HG02571 (cell line): ENCODE data around the gene COL4A2.

ENCODE experiments used
- ATAC-seq: cut with Tn5 transposase; IDR thresholded peaks from one replicate; pipeline ENCODE4 v1.9.1; 2021; ENCODE audit warnings: mild to moderate bottlenecking, moderate library complexity; ENCODE audit not compliant: unreplicated experiment

Gene COL4A2

DNA sequence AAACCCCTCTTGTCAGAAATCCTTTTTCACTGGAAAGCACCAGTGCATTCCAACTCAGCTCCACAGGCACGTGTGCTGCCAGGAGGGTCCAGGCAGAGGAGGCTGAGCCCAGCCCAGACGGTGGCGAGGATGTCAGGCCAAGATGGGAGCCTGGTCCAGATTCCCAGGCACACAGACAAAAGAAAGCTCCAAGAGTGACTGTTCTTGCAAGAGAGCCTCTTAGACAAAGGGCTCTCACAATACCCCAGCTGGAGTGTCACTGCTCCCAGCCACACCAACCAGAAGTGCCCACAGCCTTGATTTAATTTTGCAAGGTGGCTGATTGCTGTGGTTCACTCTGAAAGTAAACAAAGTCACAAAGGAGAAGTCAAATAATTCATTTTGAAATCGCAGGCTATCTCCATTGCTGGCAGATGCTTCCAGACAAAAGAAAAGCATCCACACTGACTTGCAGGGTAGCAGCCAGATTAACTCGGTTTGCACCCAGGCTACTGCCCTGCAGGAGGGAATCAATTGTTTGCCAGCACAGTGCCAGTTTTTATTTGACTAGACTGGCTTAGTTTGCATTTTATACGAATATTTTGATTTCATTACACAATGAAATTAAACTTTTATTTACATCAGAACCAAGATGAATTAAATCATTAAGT lies 159.3 kb downstream of the COL4A2 start:
- no peak for ATAC-seq

DNA sequence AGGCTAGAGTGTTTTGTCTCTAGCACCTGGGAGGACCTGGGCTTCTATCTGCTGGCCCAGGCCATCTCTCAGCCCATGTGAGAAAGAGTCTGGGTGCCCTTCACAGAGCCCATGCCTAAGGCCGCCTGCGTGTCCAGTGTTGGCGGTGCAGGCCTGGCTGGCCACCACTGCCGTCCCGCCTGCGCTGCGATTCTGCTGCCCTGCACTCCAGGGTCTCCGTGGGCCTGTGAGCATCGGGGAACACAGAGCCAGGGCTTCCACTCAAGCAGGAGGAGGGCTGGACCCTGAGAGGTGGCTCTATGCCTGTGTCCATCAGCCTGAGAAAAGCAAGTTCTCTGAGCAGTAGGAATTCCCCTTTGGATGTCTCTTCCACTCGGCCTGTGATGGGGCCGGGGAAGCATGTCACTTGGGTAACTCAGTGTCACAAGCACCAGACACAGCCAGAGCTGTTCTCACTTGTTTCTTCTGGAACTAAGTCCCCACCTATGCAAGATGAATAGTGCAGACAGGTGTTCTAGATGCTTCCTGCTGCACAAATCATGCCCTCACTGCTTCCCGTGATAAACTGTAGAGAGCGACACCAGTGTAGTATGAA lies 160.5 kb downstream of the COL4A2 start:
- no peak for ATAC-seq

DNA sequence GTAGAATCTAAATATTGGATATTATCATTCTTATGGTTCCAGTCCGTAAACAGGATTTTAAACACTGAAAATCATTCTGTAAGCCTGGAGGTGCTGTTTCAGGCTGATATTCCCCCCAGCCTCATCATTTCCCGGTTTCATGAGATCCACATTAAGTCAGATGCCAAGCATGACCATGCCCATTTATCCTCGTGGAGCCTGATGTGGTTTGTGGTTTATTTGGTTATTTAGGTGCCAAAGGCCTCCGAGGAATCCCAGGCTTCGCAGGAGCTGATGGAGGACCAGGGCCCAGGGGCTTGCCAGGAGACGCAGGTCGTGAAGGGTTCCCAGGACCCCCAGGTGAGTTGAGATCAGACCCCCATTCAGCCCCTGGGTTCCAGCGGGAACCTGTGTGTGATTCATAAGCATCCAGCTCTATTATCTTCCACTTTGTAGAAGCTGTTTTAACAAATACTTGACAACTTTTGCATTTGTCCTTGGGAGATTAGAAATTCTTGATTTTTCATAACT lies 162.0 kb downstream of the COL4A2 start:
- no peak for ATAC-seq

DNA sequence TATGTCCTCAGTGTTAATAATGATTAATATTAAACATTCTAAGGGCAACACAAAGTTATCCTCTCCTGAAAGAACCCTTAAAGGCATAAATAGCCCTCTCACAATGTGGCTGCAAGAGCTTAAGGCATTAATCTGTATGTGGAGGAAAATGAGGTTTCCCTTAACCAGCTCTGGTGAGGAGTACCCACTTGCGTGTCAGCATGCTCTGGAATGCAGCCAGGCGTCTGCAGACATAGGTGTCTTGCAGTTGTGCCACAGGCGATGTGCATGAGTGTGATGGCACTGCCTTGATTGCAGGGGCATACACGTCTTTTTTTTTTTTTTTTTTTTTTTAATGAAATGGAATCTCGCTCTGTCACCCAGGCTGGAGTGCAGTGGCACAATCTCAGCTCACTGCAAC lies 162.5 kb downstream of the COL4A2 start:
- no peak for ATAC-seq

DNA sequence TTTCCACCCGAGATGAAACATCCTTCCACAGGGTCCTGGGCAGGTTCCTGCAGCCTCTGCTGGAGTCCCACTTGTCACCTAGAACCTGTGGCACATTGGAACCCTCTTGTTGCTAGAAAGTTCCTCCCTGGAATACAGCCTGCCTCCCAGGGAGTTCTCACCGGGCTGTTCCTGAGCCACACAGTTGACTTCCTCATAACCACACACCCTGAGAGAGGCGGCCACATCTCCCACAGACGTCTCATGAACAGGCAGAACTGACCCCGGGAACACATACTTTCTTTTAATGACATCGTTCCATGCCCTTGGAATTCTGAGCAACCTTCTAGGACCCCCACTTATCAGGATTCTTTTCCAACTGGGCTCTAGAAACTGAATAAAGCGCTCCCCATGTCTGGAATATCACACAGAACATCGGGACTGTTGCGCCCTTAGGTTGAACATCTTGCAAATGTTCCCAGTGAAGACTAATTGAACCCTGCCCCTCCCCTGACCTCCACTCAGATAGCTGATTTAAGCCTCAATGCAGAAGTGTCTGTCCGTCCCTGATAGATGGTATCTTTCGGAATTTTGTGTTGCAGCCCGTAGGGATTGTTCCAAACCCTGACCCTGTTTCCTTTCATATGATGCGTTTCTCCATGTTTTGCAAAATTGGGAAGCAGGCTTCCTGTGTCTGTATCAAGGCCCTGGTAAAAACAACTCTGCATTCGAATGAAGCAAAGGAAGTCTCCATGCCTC lies 163.4 kb downstream of the COL4A2 start:
- no peak for ATAC-seq

DNA sequence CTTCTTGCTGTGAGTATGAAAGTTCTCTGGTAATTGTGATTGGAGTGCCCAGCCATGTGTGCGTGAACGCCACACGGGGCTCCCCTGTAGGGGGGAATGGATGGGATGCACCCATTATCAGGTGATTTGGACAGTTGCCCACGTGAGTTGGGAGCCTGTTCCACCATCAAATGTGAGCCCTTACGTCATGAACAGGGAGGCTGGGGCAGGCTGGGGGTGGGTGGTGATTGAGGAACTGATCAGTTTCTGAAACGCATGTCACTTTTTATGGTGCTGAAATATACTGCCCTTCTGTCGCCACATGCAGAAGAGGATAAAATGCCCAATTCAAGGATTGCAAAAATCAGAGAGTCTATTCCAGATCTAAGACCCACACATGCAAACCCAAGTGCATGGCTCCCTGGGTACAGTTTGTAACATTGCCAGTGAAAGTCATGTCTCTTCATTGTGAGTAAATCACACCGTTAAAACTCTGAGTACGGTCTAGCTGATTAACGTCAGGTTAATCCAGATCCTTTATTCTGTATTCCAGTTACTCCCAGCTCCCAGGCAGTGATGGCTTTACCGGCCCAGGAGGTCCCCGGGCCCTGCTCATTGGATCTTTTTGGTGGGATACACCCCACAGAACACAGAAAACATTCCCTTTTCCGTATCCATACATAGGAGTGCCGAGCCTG lies 164.2 kb downstream of the COL4A2 start:
- ATAC-seq: peak; percentile 45

DNA sequence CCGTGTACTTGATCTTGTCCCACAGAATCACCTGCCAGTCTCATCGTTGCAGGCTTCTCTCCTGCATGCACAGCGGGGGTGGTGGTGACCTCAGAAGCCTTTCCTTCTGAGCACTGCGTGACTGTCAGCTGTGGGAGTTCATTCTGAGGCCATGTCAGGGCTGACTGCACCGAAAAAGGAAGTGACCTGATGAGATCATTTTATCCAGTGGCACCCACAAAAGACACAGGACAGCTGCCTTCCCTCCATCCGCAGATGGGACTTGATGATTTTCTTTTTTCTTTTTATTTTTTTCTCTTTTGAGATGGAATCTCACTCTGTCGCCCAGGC lies 164.7 kb downstream of the COL4A2 start:
- ATAC-seq: peak; percentile 94

DNA sequence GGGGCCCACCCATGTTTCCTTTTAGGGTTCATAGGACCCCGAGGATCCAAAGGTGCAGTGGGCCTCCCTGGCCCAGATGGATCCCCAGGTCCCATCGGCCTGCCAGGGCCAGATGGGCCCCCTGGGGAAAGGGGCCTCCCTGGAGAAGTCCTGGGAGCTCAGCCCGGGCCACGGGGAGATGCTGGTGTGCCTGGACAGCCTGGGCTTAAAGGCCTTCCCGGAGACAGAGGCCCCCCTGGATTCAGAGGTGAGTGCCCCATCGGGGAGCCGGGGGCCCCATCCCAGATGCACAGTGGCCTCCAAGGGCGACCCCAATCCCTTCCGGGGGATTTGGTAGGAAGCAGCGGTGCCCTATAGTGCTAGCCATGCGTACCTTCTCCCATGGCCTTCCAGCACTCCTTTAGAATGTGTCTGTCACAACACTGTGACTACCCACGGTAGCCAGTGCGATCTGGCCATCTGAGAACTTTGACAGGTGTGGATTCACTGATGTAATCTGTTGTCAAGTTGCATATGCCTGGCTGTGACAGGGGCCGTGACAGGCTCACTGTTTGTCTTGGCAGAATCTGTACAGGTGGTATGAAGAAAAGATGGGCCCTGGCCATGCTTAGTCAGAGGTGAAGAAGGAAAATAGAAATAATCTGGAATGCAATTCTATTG lies 165.9 kb downstream of the COL4A2 start:
- no peak for ATAC-seq

DNA sequence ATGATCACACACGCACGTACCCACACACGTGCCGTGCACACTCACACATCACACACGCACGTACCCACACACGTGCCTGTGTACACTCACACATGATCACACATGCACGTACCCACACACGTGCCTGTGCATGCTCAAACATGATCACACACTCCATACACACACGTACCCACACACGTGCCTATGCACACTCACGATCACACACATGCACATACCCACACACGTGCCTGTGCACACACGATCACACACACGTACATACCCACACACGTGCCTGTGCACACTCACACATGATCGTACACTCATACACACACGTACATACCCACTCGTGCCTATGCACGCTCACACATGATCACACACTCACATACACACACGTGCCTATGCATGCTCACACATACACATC lies 167.6 kb downstream of the COL4A2 start:
- no peak for ATAC-seq

DNA sequence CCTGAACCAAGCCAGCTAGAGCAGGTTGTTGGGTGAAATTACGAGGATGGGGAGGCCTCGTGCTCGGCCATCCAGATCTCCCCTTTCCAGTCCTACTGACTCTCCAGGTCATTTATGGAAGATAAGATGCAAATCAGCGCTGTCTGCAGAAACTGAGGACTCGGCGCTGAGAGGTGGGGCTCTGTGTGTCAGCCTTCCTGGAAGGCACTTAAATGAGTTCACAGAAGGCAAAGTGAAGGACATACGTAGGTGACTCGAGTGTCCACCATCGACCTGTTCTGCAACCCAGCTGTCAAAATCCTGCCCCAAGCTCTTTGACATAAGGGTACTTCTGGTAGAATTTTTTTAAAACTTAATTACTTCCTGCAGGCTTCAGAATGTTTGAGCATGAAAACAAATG lies 168.0 kb downstream of the COL4A2 start:
- ATAC-seq: no peak

DNA sequence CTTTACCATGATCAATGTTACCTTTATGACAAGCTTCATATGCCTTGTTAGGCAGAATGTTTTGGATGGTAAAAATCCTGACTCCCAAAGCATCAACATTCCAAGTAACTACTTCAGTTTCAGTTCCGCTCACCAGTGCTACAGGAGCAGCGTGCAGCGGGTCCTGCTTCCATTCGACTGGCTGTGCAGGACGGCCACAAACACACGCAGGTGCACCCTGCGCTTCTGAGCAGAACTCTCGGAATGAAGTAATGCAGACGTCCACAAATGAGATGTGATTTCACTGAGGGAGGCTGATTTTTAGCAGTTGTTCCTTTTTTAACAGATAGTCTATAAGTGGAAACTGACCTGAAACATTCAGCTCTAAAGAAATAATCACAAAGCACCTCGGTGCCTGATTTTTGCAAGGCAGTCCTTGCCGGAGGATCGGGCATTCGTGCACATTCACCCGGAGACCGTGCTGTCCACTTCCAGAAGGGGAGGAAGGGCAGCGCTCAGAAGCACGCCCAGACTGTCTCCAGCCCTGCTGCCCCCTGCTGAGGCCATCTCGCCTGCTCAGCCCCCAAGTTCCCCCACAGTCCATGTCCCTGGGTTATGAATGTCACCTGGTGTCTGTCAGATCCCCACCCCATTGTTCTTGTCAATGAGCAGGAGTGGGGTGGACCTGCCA lies 168.6 kb downstream of the COL4A2 start:
- ATAC-seq: peak; percentile 29

DNA sequence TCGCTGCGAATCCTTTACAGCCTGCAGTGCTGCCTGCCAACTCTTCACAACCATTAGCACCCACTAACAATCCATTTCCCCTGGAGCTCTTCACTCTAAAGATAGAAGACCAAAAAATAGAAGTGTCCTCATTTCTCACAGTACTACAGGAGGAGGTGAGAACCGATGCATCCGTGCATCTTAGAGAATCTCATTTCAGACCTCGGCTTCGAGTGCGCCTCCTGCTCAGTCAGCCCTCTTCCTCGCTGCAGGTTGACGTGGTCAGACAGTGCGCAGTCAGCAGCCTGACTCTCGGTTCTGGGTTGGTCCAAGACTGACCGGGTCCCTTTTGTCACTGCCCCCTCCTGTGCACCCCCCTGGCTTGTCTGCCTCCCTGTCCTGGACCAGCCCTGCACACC lies 169.1 kb downstream of the COL4A2 start:
- no peak for ATAC-seq

DNA sequence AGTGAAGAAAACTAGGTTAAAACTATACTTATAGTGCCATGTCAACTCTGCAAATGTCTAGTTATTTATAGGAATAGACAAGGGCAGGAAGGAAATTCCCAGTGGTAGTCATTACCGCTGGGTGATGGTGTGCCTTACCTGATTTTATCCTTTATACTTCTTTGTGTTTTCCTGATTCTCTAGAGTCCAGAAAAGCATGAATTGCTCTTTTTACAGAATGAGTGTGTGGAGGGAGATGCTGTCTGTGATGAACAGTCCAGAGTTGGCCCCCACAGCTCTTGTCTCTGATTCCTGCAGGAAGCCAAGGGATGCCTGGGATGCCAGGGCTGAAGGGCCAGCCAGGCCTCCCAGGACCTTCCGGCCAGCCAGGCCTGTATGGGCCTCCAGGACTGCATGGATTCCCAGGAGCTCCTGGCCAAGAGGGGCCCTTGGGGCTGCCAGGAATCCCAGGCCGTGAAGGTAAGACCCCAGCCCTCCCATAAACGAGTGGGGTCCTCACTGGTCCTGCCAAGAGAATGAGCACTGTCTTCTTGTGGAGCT lies 170.7 kb downstream of the COL4A2 start:
- no peak for ATAC-seq

DNA sequence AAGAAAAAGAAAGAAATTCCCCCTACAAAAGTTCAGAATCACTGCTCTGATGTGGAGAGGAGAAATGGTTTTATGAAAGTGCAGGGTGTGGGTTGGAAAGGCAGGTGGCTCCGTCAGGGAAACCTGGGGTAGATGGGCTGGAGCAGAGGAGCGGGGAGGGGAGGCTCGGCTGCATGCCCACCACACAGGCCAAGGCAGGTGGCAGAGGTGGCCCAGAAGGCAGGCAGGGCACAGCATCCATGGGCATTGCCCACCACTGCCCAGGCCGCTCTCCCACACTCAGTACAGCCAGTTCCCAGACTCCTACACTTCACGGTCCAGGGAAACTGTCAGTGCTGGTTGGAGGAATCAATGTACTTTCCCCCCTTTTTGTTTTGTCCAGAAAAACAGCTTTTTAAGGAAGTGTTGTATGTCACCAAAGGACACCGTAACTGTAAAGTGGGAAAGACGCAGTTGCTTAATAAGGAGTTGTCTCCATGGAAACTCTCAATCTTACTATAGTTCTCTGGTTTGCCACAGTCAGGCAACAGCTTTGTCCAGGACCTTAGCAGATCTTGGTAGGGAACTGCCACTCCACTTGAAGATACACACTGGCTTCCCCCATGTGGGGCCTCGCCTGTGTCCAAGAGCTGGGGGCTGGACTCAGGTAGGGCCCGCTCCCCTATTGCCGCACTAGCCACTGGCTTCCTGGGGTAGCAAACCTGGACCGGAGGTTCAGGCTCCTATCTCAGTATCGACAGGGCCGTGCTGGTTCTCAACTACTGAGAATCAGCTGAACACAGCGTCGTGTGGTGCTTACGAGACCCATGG lies 171.5 kb downstream of the COL4A2 start:
- no peak for ATAC-seq

DNA sequence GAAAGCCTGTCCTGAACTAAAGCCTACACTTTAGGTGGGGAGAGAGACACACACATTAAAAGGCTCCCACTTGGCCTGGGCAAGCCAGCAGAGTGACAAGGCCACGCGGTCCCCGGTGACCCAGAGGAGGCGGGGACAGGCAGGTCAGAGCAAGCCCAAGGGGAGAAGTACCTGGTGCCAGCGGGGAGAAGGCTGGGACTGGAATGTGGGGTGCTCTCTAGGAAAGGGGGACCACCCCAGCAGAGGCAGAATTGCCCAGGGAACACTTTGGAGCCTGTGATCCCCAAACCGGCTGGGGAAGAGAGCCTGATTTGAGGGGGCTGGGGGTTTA lies 172.1 kb downstream of the COL4A2 start:
- no peak for ATAC-seq

DNA sequence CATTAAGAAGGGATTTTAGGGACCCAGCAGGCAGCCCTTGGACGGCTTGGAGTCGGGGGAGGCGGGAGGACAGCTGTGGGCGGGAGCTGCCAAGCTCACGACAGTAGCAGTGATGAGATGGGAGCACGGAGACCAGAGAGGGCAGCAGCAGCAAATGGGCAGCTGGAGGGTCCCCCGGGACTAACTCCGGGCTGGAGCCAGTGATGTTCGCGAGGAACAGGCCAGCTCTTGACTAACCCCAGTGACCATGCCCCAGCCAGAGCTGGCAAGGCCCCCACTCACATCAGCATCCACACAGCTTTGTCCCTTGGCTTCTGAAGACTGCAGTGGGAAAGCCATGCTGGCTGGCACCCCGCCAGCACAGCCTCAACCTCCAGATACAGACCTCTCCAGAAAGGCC lies 172.6 kb downstream of the COL4A2 start:
- no peak for ATAC-seq

DNA sequence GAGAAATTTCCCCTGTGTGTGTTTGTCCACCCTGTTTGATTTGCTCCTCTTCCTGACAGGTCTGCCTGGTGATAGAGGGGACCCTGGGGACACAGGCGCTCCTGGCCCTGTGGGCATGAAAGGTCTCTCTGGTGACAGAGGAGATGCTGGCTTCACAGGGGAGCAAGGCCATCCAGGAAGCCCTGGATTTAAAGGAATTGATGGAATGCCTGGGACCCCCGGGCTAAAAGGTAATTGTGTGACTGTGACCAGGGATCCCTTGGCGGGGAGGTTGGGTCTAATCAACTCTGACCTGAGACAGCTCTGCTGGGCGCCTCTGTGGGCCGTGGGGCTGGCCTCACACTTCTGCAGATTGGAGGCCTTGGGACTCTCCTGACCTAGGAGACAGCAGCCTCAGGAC lies 173.1 kb downstream of the COL4A2 start:
- ATAC-seq: no peak

DNA sequence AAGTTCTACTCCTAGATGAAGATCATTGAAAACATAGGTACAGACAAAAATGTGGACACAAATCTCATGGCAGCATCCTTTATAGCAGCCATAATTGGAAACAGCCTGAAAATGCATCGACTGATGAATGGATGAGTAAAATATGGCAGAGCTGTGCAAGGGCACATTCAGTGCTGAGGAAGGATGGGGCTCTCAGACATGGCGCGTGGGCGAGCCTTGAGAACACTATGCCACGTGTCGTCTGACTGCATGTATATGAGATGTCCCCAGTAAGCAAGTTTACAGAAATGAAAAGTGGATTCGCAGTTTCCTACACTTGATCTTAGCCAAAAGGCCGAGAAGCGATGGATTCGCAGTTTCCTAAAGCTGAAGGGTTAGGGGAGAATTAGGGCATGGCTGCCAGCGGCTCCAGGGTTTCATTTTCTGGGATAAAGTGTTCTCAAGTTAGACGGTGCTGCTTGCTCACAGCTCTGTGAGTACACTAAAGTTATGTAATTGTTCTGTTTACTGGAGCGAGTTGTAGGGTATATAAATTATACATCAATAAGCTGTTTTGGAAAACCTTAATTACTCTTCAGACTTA lies 176.4 kb downstream of the COL4A2 start:
- ATAC-seq: no peak

DNA sequence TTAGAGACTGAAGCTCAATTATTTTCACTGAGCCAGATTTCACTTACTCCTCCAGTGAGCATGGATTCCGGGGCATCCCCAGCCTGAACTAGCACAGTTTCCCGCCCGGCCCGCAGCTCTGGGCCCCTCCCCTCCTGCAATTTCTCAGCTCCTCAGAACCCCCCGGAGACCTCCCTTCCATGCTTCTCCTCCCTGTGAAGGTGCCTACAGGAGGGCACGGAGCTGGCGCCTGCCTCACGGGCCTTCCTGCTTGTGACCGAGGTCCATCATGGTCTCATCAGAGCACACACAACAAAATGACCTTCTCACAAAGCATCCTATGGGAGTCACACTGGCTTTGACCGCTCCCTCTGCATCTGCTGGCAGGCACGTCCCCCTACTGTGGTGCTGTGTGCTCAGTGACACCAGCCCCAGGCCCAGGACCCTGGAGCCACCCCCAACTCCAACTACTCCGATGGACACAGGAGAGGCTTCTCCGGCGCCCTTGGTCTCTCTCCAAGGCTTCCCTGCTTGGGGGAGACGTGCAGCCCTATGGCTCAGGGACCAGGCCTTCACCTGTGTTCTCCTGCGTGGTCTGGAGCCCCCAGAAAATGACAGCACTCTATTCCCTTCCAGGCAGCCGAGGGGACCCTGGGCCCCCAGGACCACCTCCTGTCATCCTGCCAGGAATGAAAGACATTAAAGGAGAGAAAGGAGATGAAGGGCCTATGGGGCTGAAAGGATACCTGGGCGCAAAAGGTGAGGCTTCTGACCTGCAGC lies 177.4 kb downstream of the COL4A2 start:
- ATAC-seq: no peak
